Measurements from ENCODE around the gene PEX6.

The PEX6 gene

DNA sequence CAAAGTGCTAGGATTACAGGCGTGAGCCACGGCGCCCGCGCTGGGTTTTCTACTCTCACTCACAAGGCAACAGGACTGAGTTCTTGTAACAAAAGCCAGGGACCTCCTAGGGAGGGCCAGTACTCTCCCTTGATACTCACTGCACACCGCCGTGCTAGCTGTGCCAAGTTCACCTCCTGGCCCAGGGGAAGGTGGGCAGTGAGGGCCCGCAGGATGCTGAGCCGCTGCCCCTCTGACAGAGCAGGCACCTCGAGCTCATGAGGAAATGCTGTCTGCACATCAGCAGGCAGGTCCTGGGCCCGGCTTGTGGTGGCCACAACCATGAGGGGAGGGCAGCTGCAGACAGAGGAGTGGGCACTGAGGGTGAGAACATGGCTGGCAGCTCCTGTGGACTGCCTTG is 11.8 kb downstream of the PEX6 start:
- Histone ChIP-seq H3K9me2 (replicated peaks; ENCODE audit: low read depth, low read length) (no peaks in the 10 kb centered on the region), H3K79me2 (ENCODE audit: insufficient read depth, low read length) (no peaks in the 10 kb centered on the region), H3K9ac (ENCODE audit: low read depth, low read length, poor library complexity, severe bottlenecking) (no peak overlapping the region), H3F3A (ENCODE audit: low read depth) (no peaks in the 10 kb centered on the region), H3K27me3 (ENCODE audit: insufficient read depth, low read length, poor library complexity, severe bottlenecking) (no peaks in the 10 kb centered on the region), H3K4me1 (ENCODE audit: insufficient read depth, low read length, poor library complexity, severe bottlenecking) (no peaks in the 10 kb centered on the region), H3K4me3 (ENCODE audit: low read length, poor library complexity, severe bottlenecking) (no peak overlapping the region), H2AFZ (ENCODE audit: low read length) (no peak overlapping the region), H3K9me3 (ENCODE audit: insufficient read depth, low read depth, low read length) (no peaks in the 10 kb centered on the region), H3K4me2 (ENCODE audit: low read depth, low read length, poor library complexity, severe bottlenecking) (no peak overlapping the region), H3K36me3 (ENCODE audit: insufficient read depth, low read length) (no peaks in the 10 kb centered on the region), H4K20me1 (ENCODE audit: insufficient read depth, low read length, poor library complexity, severe bottlenecking) (no peaks in the 10 kb centered on the region)
- no peak for TF ChIP-seq EZH2phosphoT487 (IDR thresholded peaks at IDR 0.05; ENCODE audit: borderline replicate concordance)
- TF ChIP-seq, protein P1, sequence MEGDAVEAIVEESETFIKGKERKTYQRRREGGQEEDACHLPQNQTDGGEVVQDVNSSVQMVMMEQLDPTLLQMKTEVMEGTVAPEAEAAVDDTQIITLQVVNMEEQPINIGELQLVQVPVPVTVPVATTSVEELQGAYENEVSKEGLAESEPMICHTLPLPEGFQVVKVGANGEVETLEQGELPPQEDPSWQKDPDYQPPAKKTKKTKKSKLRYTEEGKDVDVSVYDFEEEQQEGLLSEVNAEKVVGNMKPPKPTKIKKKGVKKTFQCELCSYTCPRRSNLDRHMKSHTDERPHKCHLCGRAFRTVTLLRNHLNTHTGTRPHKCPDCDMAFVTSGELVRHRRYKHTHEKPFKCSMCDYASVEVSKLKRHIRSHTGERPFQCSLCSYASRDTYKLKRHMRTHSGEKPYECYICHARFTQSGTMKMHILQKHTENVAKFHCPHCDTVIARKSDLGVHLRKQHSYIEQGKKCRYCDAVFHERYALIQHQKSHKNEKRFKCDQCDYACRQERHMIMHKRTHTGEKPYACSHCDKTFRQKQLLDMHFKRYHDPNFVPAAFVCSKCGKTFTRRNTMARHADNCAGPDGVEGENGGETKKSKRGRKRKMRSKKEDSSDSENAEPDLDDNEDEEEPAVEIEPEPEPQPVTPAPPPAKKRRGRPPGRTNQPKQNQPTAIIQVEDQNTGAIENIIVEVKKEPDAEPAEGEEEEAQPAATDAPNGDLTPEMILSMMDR (conservative IDR thresholded peaks at IDR 0.05; ENCODE audit: low read length) = no peak

DNA sequence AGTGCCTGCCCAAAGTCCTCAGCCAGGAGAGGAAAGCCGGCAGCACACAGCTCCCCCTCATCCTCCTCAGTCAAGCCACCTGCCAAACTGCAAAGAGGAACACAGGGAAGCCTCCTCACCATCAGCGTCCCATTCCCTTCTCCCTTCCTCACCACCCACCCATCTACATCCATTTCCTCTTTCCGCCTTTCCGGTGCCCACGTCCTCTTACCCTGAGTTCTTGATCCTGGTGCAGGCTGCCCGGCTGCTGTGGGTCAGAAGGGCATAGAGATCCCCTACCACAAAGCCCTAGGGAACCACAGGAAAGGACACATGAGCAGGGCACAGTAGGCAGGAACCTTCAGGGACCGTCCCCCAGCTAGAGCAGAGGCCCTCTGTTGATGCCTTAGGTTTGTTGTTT is 12.4 kb downstream of the PEX6 start:
- no peaks in the 10 kb centered on the region for H3K9me2 ChIP-seq (replicated peaks; ENCODE audit: low read depth, low read length)
- H3K9ac ChIP-seq (ENCODE audit: low read depth, low read length, poor library complexity, severe bottlenecking) = no peak overlapping the region
- no peak overlapping the region for H2AFZ ChIP-seq (ENCODE audit: low read length)
- no peaks in the 10 kb centered on the region for H4K20me1 ChIP-seq (ENCODE audit: insufficient read depth, low read length, poor library complexity, severe bottlenecking)
- TF ChIP-seq, protein P1 (conservative IDR thresholded peaks at IDR 0.05; ENCODE audit: low read length) = no peak
- no peak for TF ChIP-seq EZH2phosphoT487 (IDR thresholded peaks at IDR 0.05; ENCODE audit: borderline replicate concordance)
- H3K36me3 ChIP-seq (ENCODE audit: insufficient read depth, low read length) = no peaks in the 10 kb centered on the region
- H3K79me2 ChIP-seq (ENCODE audit: insufficient read depth, low read length) = no peaks in the 10 kb centered on the region
- no peaks in the 10 kb centered on the region for H3K27me3 ChIP-seq (ENCODE audit: insufficient read depth, low read length, poor library complexity, severe bottlenecking)
- H3K4me2 ChIP-seq (ENCODE audit: low read depth, low read length, poor library complexity, severe bottlenecking) = no peak overlapping the region
- H3K4me3 ChIP-seq (ENCODE audit: low read length, poor library complexity, severe bottlenecking) = no peak overlapping the region
- H3K4me1 ChIP-seq (ENCODE audit: insufficient read depth, low read length, poor library complexity, severe bottlenecking) = no peaks in the 10 kb centered on the region
- H3F3A ChIP-seq (ENCODE audit: low read depth) = no peaks in the 10 kb centered on the region
- H3K9me3 ChIP-seq (ENCODE audit: insufficient read depth, low read depth, low read length) = no peaks in the 10 kb centered on the region

DNA sequence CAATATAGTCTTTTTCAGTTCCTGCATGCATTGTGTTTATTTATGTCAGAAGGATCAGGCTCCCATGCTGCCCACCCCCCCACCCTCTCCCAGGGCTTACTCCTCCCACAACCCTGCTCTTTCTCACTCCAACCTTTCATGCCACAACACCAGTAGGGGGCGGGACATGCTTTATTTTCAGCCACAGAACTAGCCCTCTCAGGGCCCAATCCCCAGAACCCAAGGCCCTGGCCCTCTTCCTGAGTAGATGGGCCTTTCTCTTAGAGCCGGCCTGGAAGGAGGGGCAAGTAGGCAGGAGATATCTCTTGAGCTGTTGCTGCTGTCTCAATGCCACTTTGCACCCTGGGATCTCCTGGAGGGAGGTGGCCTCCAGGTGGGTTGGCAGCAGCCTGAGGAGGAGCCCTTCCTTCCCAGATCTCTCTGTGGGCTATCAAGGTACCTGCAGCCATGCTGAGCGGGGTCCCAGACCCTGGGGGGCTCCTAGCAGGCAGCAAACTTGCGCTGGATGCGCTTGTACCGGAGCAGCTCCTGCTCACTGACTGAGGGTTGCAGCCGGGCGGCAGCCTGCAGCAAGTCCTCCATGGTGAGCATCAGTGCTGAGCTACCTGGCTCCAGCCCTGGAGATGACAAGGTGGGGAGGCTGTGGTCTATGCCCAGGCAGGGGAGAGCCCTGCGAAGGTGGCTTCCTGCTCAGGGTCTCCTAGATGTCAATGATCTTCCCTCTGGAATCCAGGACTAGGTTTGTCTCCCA is 15.0 kb downstream of the PEX6 start:
- no peaks in the 10 kb centered on the region for H3K27me3 ChIP-seq (ENCODE audit: insufficient read depth, low read length, poor library complexity, severe bottlenecking)
- no peaks in the 10 kb centered on the region for H3F3A ChIP-seq (ENCODE audit: low read depth)
- H2AFZ ChIP-seq (ENCODE audit: low read length) = no peak overlapping the region
- H3K79me2 ChIP-seq (ENCODE audit: insufficient read depth, low read length) = no peaks in the 10 kb centered on the region
- no peaks in the 10 kb centered on the region for H3K9me3 ChIP-seq (ENCODE audit: insufficient read depth, low read depth, low read length)
- no peak overlapping the region for H3K4me3 ChIP-seq (ENCODE audit: low read length, poor library complexity, severe bottlenecking)
- H3K9ac ChIP-seq (ENCODE audit: low read depth, low read length, poor library complexity, severe bottlenecking) = no peak overlapping the region
- H3K9me2 ChIP-seq (replicated peaks; ENCODE audit: low read depth, low read length) = no peaks in the 10 kb centered on the region
- H4K20me1 ChIP-seq (ENCODE audit: insufficient read depth, low read length, poor library complexity, severe bottlenecking) = no peaks in the 10 kb centered on the region
- H3K36me3 ChIP-seq (ENCODE audit: insufficient read depth, low read length) = no peaks in the 10 kb centered on the region
- no peak overlapping the region for H3K4me2 ChIP-seq (ENCODE audit: low read depth, low read length, poor library complexity, severe bottlenecking)
- H3K4me1 ChIP-seq (ENCODE audit: insufficient read depth, low read length, poor library complexity, severe bottlenecking) = no peaks in the 10 kb centered on the region
- TF ChIP-seq, protein P1 (conservative IDR thresholded peaks at IDR 0.05; ENCODE audit: low read length) = peak; percentile 54
- no peak for TF ChIP-seq EZH2phosphoT487 (IDR thresholded peaks at IDR 0.05; ENCODE audit: borderline replicate concordance)

All from Loucy (cell line).